ENCODE measurements around the gene C12orf75. TPM values are rescaled to one million over a fixed set of nuclear protein-coding genes. Genes with fewer than 3 reads are reported as not detected.
"Not testable (repeated sequence)": the region's sequence is repeated elsewhere in the genome, so short reads cannot be mapped to it uniquely, and the experiment has no call there.

Gene C12orf75
- total RNA-seq, 1 donor from 2014 or later = 163 TPM

- no peak for FAIRE-seq
- Histone ChIP-seq H3K4me3 (ENCODE audit: insufficient read depth, low read depth, low read length) (no peak overlapping the region), H3K9ac (ENCODE audit: low read length) (no peak overlapping the region), H3K27me3 (ENCODE audit: insufficient read depth, low read length) (no peaks in the 10 kb centered on the region), H3K9me3 (ENCODE audit: insufficient read depth, low read depth, low read length) (no peaks in the 10 kb centered on the region), H3K4me1 (ENCODE audit: insufficient read depth, low read length) (no peaks in the 10 kb centered on the region), H4K20me1 (ENCODE audit: insufficient read depth, low read length) (no peaks in the 10 kb centered on the region), H2AFZ (ENCODE audit: low read depth, low read length) (no peak overlapping the region), H3K36me3 (ENCODE audit: insufficient read depth, low read length) (no peaks in the 10 kb centered on the region), H3K27ac (ENCODE audit: low read depth, low read length) (no peak overlapping the region), H3K79me2 (ENCODE audit: insufficient read depth, low read length) (no peaks in the 10 kb centered on the region), H3K4me2 (ENCODE audit: low read length) (no peak overlapping the region)
- no peak for DNase-seq (ENCODE audit: low read depth)
- peaks cover 16% of the 10 kb centered on the region for H3K9me3 Mint-ChIP-seq (ENCODE audit: unreplicated experiment)
- no peak overlapping the region for H3K4me3 Mint-ChIP-seq (ENCODE audit: unreplicated experiment)
- H3K27me3 Mint-ChIP-seq (ENCODE audit: low read depth, unreplicated experiment) = no peaks in the 10 kb centered on the region
- H3K36me3 Mint-ChIP-seq (ENCODE audit: low read depth, unreplicated experiment) = peaks cover 42% of the 10 kb centered on the region
- TF ChIP-seq EZH2 (IDR thresholded peaks at IDR 0.05; ENCODE audit: insufficient read depth, low read length) (no peak), CTCF (IDR thresholded peaks at IDR 0.05; ENCODE audit: insufficient read depth, low read depth, low read length) (no peak)
- H3K4me1 Mint-ChIP-seq (ENCODE audit: low read depth, unreplicated experiment) = peaks cover 9% of the 10 kb centered on the region
- no peak overlapping the region for H3K27ac Mint-ChIP-seq (ENCODE audit: unreplicated experiment)
These were observed 72.6 kb downstream of the C12orf75 start for GRCh38 chr12:105403095-105403494.

GRCh38 chr12:105404134-105404533 lies 73.6 kb downstream of the C12orf75 start:
- H3K4me1 Mint-ChIP-seq (ENCODE audit: low read depth, unreplicated experiment); H3K9ac ChIP-seq (ENCODE audit: low read length); H3K4me2 ChIP-seq (ENCODE audit: low read length); H3K27ac Mint-ChIP-seq (ENCODE audit: unreplicated experiment); H3K4me1 ChIP-seq (ENCODE audit: insufficient read depth, low read length); H3K27ac ChIP-seq (ENCODE audit: low read depth, low read length); H3K4me3 Mint-ChIP-seq (ENCODE audit: unreplicated experiment); H3K79me2 ChIP-seq (ENCODE audit: insufficient read depth, low read length); DNase-seq (ENCODE audit: low read depth); H3K9me3 ChIP-seq (ENCODE audit: insufficient read depth, low read depth, low read length); FAIRE-seq; H3K27me3 ChIP-seq (ENCODE audit: insufficient read depth, low read length); H3K27me3 Mint-ChIP-seq (ENCODE audit: low read depth, unreplicated experiment); H4K20me1 ChIP-seq (ENCODE audit: insufficient read depth, low read length); H3K36me3 ChIP-seq (ENCODE audit: insufficient read depth, low read length); H2AFZ ChIP-seq (ENCODE audit: low read depth, low read length); H3K4me3 ChIP-seq (ENCODE audit: insufficient read depth, low read depth, low read length): not testable (repeated sequence)
- Mint-ChIP-seq H3K36me3 (ENCODE audit: low read depth, unreplicated experiment) (peaks cover 35% of the 10 kb centered on the region), H3K9me3 (ENCODE audit: unreplicated experiment) (peaks cover 13% of the 10 kb centered on the region)

DNA sequence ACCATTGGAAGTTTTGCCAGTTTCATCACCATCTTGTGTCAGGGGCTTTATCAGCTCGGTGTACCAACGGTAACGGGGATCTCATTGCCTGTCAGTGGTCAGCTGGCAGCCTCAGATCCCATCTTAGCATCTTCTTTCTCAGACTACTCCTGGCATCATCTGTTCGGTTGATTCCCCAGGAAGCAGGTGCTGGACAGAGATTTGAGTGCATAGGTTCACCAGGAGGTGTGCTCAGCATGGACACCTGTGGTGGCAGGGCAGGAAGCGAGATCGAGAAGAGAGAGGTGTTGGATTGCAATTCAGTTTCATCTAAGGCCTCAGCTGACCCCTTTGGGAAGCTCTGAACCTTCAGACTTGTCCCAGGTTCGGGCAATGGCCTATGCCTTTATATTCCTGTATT lies 76.0 kb downstream of the C12orf75 start:
- peaks cover 11% of the 10 kb centered on the region for H3K4me1 ChIP-seq (ENCODE audit: insufficient read depth, low read length)
- Mint-ChIP-seq H3K4me1 (ENCODE audit: low read depth, unreplicated experiment) (peaks cover 15% of the 10 kb centered on the region), H3K27me3 (ENCODE audit: low read depth, unreplicated experiment) (no peaks in the 10 kb centered on the region), H3K4me3 (ENCODE audit: unreplicated experiment) (no peak overlapping the region), H3K36me3 (ENCODE audit: low read depth, unreplicated experiment) (peaks cover 34% of the 10 kb centered on the region), H3K9me3 (ENCODE audit: unreplicated experiment) (peaks cover 13% of the 10 kb centered on the region), H3K27ac (ENCODE audit: unreplicated experiment) (no peak overlapping the region)
- no peak overlapping the region for H2AFZ ChIP-seq (ENCODE audit: low read depth, low read length)
- no peak overlapping the region for H3K9ac ChIP-seq (ENCODE audit: low read length)
- no peaks in the 10 kb centered on the region for H3K27me3 ChIP-seq (ENCODE audit: insufficient read depth, low read length)
- no peak overlapping the region for H3K4me2 ChIP-seq (ENCODE audit: low read length)
- H3K27ac ChIP-seq (ENCODE audit: low read depth, low read length) = no peak overlapping the region
- H3K9me3 ChIP-seq (ENCODE audit: insufficient read depth, low read depth, low read length) = no peaks in the 10 kb centered on the region
- no peaks in the 10 kb centered on the region for H3K36me3 ChIP-seq (ENCODE audit: insufficient read depth, low read length)
- DNase-seq (ENCODE audit: low read depth) (no peak), FAIRE-seq (no peak)
- no peaks in the 10 kb centered on the region for H3K79me2 ChIP-seq (ENCODE audit: insufficient read depth, low read length)
- no peak overlapping the region for H3K4me3 ChIP-seq (ENCODE audit: insufficient read depth, low read depth, low read length)
- no peak for TF ChIP-seq EZH2 (IDR thresholded peaks at IDR 0.05; ENCODE audit: insufficient read depth, low read length)
- no peak for TF ChIP-seq CTCF (IDR thresholded peaks at IDR 0.05; ENCODE audit: insufficient read depth, low read depth, low read length)
- H4K20me1 ChIP-seq (ENCODE audit: insufficient read depth, low read length) = no peaks in the 10 kb centered on the region

All from astrocyte (in vitro differentiated cells and primary cell).